HTR-8/SVneo (cell line): Measurements from ENCODE around the gene GTF2IRD2.
"Not testable (repeated sequence)": the region's sequence is repeated elsewhere in the genome, so short reads cannot be mapped to it uniquely, and the experiment has no call there.

ENCODE experiments used
- DNase-seq: peaks from one replicate; pipeline ENCODE4 v3.0.0; 2011; ENCODE audit warnings: low spot score, mixed read lengths; ENCODE audit not compliant: insufficient read length
- FAIRE-seq: peaks from 2 replicates; lab custom pipeline; 2011; peaks lifted over from hg19 to GRCh38; lab: Jason Lieb, UNC

GTF2IRD2 gene

DNA sequence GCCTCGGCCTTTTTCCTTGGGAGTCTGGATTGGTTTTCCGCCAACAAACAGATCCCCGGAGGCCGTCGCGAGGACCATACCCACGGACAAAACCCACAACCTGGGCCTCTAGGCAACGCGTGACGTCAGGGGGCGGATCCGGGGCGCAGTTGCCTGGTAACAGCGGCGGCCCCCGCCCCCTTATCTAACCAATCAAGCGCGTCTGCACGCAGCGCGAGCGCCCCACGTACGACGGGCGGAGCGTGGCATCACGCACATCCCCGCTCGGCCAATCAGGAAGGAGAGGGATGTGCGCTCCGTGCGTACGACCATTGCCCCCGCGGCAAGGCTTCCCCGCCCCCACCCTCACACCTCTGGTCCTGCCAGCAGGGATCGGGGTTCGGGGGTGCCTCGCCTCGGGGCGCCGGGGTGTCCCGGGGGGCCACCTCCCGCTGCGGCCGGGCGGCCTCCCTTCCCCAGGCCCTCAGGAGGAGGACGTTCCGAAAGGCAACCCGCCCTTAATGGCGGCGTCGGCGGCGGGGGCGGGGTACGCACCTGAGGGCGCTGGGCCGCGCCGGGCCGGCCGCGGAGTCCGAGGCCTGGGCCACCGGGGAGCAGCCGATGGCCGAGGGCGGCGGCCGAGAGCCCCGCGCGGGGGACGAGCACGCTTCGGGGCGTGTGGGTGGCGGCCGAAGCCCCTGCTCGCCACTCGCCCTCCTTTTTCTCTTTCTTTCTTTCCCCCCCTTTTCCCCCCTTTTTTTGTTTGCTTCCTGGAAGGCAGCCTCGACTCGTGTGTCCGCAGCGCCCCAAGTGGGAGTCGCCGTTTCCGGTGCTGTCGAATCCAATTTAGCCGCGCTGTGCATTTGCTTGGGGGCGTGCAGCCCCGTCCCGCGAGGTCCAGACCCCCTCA is at the start of gene GTF2IRD2:
GTF2IRD2 (minus strand) TSS at position 773 of the 889 bp plus-strand sequence. CDS start 15,227 bp downstream, outside the sequence.
- FAIRE-seq, DNase-seq: not testable (repeated sequence)

DNA sequence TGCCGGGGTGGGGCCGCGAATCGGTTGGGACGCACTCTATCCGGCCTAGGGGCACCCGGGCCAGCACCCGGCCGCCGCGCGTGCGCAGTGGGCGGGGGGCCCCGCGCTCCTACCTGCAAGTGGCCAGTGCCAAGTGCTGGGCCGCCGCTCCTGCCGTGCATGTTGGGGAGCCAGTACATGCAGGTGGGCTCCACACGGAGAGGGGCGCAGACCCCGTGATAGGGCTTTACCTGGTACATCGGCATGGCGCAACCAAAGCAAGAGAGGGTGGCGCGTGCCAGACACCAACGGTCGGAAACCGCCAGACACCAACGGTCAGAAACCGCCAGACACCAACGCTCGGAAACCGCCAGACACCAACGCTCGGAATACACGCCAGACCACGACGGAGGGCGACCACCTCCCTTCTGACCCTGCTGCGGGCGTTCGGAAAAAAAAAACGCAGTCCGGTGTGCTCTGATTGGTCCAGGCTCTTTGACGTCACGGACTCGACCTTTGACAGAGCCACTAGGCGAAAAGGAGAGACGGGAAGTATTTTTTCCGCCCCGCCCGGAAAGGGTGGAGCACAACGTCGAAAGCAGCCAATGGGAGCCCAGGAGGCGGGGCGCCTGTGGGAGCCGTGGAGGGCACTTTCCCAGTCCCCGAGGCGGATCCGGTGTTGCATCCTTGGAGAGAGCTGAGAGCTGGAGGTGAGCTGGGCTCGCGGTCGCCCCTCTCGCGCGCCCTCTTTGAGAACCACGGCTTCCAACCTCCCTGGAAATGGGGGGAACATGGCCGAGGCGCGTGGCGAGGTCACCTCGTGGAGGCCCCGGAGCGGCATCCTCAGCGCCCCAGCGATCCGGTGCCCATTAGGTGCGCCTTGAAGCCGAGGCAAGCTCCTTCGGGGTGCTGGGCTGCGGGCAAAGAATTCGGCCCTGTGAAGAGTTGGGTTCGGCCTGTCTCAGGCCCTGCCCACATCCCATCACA is 39.0 kb upstream of the GTF2IRD2 start:
- not testable (repeated sequence) for FAIRE-seq, DNase-seq

DNA sequence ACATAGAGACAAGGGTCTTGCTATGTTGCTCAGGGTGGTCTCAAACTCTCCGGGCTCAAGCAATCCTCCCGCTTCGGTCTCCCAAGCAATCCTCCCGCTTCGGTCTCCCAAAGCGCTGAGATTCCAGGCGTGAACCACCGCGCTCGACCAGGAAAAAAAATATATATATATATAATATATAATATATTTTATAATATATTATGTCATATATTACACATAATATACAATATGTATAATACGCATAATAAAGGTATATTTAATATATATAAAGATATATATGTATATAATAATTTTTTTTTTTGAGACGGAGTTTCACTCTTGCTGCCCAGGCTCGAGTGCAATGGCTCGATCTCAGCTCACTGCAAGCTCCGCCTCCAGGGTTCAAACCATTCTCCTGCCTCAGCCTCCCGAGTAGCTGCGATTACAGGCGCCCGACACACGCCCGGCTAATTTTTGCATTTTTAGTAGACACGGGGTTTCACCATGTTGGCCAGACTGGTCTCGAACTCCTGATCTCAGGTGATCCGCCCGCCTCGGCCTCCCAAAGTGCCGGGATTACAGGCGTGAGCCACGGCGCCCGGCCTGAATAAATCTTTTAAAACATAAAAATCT is 38.2 kb upstream of the GTF2IRD2 start:
- DNase-seq, FAIRE-seq: not testable (repeated sequence)

DNA sequence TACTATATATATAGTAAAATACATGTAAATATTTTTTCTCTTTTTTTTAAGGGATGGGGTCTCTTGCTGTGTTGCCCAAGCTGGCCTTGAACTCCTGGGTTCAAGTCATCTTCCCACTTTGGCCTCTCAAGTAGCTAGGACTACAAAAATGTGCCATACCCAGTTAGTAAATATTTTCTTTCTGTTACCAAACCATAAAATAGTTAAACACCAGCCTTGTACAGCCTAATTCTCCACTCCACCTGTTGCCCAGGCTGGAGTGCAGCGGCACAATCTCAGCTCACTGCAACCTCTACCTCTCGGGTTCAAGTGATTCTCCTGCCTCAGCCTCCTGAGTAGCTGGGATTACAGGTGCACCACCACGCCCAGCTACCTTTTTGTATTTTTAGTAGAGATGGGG is 33.9 kb upstream of the GTF2IRD2 start:
- DNase-seq, FAIRE-seq: not testable (repeated sequence)

DNA sequence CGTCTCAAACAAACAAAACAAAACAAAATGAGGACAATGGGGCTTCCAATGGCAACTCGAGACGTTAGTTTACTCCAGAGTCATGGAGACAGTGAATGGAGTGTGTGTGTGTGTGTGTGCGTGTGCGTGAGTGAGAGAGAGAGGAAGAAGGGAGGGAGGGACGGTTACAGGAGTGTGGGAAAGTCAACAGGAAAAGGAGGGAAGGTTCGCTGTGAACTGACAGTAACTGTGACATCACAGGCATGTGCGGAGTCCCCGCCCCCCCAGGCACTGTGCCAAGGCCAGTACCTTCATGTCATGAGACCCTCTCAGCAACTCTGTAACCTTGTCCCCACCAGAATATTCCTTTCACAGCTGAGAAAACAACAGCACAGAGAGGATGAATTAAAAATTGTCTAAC is 30.7 kb upstream of the GTF2IRD2 start:
- not testable (repeated sequence) for DNase-seq, FAIRE-seq

DNA sequence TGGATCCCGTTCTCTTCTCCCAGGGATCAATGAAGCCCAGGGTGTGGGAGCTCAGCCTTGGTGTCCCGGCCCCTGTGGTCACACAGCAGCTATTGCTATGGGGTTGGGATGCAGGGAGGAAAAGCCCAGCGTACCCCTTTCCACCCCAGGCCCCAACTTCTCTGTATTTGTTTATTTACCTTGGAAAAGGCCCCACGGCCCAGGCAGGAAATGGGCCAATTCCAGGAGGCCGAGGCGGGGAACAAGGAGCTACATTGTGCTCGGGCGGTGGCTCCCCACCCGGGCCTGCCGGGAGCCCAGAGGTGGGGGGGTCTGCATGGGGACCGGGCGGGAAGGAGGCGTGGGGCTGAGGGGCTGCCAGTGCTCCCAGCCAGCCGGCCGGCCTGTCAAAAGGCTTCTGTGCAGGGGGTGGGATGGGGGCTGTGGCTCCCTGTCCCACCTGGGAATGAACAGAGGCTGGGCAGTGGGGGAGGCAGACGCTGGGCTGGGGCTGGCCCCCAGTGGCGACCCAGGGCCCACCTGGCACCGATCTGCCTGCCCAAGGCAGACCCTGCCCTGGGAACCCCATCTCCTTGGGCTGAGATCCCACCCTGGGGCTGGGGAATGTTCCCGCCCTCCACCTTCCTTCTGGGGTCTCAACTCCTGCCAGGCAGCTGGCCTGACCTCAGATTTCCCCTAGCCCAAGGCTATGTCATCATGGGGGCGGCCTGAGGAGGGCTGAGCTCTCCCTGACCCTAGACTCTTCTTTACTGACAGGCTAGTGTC is 23.5 kb upstream of the GTF2IRD2 start:
- FAIRE-seq, DNase-seq: not testable (repeated sequence)

DNA sequence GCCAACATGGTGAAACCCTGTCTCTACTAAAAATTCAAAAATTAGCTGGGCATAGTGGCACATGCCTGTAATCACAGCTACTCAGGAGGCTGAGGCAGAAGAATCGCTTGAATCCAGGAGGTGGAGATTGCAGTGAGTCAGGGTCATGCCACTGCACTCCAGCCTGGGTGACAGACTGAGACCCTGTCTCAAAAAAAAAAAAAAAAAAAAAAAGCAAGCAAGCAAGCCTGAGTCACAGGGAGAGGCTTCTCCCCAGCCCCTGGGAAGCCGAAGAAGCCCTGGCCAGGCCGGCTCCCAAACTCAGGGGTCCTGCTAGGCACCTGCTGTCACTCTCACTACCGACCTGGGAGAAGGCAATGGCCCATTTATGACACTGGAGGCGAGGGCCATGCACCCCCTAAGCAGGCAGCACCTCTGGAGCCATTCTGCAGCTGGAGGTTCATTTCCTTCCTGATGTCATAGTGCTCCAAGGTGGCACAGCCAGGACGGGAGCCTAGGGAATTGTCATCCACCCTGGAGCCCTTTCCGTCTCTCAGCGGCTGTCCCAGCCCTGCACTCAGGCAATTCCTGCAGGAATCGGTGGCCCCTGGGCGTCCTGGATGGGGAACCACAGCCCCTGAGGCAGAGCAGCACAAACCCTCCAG is 22.8 kb upstream of the GTF2IRD2 start:
- DNase-seq, FAIRE-seq: not testable (repeated sequence)

DNA sequence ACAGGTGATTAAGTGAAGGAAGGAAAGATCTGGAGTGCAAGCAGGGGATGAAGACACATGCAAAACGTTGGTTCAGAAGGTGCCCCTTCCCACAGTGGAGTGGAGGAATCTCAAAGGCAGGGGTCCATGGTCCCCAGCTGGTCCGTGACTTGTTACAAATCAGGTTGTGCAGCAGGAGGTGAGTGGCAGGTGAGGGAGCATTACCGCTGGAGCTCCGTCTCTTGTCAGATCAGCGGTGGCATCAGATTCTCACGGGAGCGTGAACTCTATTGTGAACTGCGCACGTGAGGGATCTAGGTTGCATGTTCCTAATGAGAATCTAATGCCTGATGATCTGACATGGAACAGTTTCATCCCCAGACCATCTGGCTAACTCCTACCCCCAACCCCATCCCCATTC is 21.1 kb upstream of the GTF2IRD2 start:
- not testable (repeated sequence) for FAIRE-seq, DNase-seq

DNA sequence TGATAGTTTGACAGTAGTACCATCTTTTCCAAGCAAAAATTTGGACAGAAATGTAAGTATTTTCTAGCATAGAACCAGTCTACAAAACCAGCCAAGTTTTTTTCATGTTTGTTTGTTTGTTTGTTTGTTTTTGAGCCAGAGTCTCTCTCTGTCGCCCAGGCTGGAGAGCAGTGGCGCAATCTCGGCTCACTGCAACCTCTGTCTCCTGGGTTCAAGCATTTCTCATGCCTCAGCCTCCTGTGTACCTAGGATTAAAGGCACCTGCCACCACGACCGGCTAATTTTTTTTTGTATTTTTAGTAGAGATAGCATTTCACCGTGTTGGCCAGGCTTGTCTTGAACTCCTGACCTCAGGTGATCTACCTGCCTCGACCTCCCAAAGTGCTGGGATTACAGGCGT is 14.4 kb upstream of the GTF2IRD2 start:
- DNase-seq, FAIRE-seq: not testable (repeated sequence)

DNA sequence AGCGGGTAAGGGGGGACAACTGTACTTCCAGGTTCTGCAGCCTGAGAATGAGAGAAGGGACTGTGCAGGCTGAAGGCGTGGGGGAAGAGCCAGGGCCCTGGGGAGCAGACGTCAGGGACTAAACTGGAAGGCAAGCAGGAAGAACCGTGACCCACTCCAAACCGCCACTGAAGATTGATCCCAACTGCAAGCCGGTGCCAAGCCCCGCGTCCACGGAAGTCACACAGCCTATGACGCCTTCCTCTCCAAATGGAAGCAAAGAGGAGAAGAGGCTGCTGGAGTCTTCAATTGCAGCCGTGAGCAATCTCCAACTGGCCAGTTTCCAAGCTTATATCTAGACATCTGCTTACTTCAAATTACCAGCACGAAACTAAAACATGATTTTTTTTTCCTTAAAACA is 1.6 kb downstream of the GTF2IRD2 start:
- FAIRE-seq, DNase-seq: not testable (repeated sequence)

DNA sequence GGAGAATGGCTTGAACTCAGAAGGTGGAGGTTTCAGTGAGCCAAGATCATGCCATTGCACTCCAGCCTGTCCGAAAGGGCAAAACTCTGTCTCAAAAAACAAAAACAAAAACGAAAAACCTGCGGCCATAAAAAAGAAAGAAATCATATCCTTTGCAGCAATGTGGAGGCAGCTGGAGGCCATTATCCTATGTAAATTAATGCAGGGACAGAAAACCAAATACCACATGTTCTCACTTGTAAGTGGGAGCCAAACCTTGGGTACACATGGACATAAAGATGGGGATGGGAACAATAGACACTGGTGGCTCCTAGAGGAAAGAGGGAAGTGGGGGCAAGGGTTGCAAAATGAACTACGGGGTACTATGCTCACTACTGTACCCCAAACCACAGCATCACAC is 21.0 kb downstream of the GTF2IRD2 start:
- not testable (repeated sequence) for FAIRE-seq, DNase-seq

DNA sequence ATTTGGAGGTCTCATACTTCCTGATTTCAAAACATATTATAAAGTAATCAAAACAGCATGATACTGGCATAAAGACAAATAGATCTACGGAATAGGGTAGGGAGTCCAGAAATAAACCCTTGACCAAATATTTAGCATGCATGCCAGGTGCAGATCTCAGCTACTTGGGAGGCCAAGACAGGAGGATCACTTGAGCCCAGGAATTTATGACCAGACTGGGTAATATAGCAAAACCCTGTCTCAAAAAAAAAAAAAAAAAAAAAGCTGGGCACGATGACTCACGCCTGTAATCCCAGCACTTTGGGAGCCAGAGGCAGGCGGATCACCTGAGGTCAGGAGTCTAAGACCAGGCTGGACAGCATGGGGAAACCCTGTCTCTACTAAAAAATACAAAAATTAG is 21.4 kb downstream of the GTF2IRD2 start:
- not testable (repeated sequence) for FAIRE-seq, DNase-seq

DNA sequence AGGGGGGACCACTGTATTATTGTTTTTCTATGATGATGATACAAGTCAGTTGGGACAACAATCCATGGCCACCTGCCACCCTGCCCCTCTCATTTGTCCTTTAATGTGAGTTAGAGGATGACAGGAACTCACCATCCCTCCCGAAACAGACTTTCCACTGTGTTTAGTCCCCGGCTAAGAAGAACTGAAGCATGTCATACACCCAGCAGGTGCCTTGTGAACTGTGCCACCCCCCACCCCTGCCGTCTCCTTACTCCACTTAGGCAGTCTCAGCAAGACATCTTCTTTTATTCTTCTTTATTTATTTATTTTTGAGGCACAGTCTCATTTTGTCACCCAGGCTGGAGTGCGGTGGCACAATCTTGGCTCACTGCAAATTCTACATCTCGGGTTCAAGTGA is 30.1 kb downstream of the GTF2IRD2 start:
- FAIRE-seq, DNase-seq: not testable (repeated sequence)

DNA sequence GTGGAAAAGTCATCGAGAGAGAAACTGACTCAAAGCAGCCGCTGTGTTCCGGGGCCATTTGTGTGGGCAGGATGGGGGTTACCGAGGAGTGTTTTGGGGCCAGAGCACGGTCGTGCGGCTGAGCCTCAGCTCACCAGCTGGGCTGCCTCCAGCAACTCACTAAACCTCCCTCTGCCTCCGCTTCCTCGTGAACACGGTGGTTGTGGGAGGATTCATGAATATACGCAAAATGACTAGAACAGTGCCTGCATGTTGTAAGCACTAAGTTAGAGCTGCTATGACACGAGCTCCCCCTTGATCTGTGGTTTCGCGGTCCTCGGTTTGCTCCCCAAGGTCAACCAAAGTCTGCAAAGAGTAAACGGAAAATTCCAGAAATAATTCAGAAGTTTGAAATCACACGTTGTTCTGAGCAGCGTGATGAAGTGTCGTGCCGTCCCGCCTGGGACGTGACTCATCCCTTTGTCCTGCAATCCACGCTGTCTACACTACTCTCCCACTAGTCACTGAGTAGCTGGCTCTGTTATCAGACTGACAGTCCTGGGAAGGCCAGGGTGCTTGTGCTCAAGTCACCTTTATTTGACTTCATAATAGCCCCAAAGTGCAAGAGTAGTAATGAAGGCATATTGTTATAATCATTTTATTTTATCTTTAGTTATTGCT is 31.1 kb downstream of the GTF2IRD2 start:
- not testable (repeated sequence) for DNase-seq, FAIRE-seq

DNA sequence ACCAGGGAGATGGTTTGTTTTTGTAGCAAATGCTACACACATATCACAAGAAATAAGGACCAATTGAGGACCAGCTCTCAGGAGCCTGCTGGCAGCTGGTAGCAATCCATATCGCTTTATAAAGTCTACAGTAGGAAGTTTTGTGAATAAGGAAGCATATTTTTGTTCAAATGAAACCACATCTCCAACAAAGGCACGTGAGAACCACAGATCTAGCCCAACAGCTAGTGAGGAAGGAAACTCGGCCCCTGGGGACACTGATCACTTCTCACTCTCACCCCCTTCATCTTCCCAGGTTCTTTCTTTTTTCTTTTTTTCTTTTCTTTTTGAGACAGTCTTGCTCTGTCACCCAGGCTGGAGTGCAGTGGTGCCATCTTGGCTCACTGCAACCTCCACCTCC is 35.5 kb downstream of the GTF2IRD2 start:
- DNase-seq, FAIRE-seq: not testable (repeated sequence)

DNA sequence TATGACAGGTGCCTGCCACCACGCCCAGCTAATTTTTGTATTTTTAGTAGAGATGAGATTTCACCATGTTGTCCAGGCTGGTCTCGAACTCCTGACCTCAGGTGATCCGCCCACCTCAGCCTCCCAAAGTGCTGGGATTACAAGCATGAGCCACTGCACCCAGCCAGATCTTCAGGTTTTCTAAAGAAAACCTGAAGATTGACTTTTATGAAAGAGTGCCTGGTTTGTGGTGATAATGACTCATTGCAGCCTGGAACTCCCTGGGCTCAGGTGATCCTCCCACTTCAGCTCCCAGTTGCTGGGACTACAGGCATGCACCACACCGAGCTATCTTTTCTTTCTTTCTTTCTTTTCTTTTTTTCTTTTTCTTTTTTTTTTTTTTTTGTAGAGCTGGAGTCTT is 52.8 kb downstream of the GTF2IRD2 start:
- not testable (repeated sequence) for DNase-seq, FAIRE-seq

DNA sequence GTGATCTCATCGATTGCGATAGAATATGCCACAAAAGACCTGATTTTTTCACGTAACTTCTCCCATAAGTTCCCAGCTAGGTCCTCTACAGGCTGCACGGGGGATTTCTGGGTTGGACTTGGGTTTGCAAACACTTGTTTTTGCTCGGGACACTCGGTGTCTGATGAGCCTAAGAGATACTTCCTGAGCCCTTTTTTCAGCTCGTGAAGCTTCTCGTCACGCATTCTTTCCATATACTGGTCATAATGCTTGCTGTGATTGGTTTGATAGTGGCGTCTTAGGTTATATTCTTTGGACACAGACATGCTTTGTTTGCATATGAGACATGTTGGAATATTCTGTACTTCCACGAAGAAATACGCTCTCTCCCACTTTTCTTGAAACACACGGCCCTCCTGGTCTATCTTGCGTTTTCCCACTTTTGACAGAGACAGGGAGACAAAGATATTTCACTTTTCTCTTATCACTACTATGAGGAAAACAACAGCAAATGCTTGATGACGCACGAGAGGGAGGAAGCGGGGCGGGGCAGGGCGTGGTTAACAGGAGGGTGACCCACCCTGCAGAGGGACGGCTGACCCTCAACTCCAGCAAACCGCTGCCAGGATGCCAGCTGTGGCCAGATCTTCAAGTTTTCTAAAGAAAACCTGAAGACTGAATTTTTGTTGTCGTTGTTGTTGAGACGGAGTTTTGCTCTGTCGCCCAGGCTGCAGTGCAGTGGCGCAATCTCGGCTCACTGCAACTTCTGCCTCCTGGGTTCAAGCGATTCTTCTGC is 53.4 kb downstream of the GTF2IRD2 start:
- FAIRE-seq, DNase-seq: not testable (repeated sequence)
